Measurements from ENCODE around the gene PGAP2. TPM values are rescaled to one million over a fixed set of nuclear protein-coding genes. Genes with fewer than 3 reads are reported as not detected.

PGAP2 gene
- total and polyA plus RNA-seq, 2 of the 13 experiments (the other 11 are each of a cell fraction or from before 2014, with no cell fraction given): 21.5 to 47.8 TPM

GRCh38 chr11:3797329-3798090, 10.8 kb upstream of the PGAP2 start, which contains the start of gene NUP98 (continued):
- TF ChIP-seq SNAPC4 (CRISPR knock-in tag; IDR thresholded peaks at IDR 0.05): no peak
- TF ChIP-seq ZNF543 (CRISPR knock-in tag; IDR thresholded peaks at IDR 0.05): peak; percentile 67; the same call in 1 of the 2 replicates
- TF ChIP-seq HOXA5 (CRISPR knock-in tag; IDR thresholded peaks at IDR 0.05): no peak
- TF ChIP-seq HNRNPUL1 (IDR thresholded peaks at IDR 0.05; ENCODE audit: low read depth, low read length): no peak
- TF ChIP-seq THAP8 (CRISPR knock-in tag; IDR thresholded peaks at IDR 0.05; ENCODE audit: borderline replicate concordance): no peak
- TF ChIP-seq ZNF282 (IDR thresholded peaks at IDR 0.05; ENCODE audit: partially characterized antibody): no peak
- peak; percentile 62; the same call in 1 of the 2 replicates for TF ChIP-seq HES4 (CRISPR knock-in tag; IDR thresholded peaks at IDR 0.05; ENCODE audit: borderline replicate concordance)
- no peak for TF ChIP-seq ZNF17 (CRISPR knock-in tag; IDR thresholded peaks at IDR 0.05)
- peak; percentile 57 for TF ChIP-seq KAT8 (CRISPR knock-in tag; IDR thresholded peaks at IDR 0.05)
- no peak for TF ChIP-seq ZNF83 (CRISPR knock-in tag; IDR thresholded peaks at IDR 0.05; ENCODE audit: borderline replicate concordance)
- no peak for TF ChIP-seq AKAP8 (CRISPR knock-in tag; IDR thresholded peaks at IDR 0.05)
- TF ChIP-seq RBFOX2 (IDR thresholded peaks at IDR 0.05; ENCODE audit: low read depth, low read length): peak; percentile 97
- no peak; the same call in 1 of the 2 replicates for TF ChIP-seq KDM2A (CRISPR knock-in tag; IDR thresholded peaks at IDR 0.05; ENCODE audit: borderline replicate concordance, low read depth)
- TF ChIP-seq, protein P1, sequence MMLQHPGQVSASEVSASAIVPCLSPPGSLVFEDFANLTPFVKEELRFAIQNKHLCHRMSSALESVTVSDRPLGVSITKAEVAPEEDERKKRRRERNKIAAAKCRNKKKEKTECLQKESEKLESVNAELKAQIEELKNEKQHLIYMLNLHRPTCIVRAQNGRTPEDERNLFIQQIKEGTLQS (CRISPR knock-in tag; IDR thresholded peaks at IDR 0.05): peak; percentile 82
- peak; percentile 86 for TF ChIP-seq UBTF (CRISPR knock-in tag; IDR thresholded peaks at IDR 0.05)
- TF ChIP-seq, protein P2, sequence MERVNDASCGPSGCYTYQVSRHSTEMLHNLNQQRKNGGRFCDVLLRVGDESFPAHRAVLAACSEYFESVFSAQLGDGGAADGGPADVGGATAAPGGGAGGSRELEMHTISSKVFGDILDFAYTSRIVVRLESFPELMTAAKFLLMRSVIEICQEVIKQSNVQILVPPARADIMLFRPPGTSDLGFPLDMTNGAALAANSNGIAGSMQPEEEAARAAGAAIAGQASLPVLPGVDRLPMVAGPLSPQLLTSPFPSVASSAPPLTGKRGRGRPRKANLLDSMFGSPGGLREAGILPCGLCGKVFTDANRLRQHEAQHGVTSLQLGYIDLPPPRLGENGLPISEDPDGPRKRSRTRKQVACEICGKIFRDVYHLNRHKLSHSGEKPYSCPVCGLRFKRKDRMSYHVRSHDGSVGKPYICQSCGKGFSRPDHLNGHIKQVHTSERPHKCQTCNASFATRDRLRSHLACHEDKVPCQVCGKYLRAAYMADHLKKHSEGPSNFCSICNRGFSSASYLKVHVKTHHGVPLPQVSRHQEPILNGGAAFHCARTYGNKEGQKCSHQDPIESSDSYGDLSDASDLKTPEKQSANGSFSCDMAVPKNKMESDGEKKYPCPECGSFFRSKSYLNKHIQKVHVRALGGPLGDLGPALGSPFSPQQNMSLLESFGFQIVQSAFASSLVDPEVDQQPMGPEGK (CRISPR knock-in tag; IDR thresholded peaks at IDR 0.05): peak; percentile 57
- TF ChIP-seq AGO2 (optimal IDR thresholded peaks at IDR 0.05; ENCODE audit: low read depth, low read length): peak; percentile 41
- no peak for TF ChIP-seq POLR2AphosphoS2 (IDR thresholded peaks at IDR 0.05; ENCODE audit: low read depth, low read length)
- TF ChIP-seq NRL (CRISPR knock-in tag; IDR thresholded peaks at IDR 0.05; ENCODE audit: borderline replicate concordance): peak; percentile 78

All from HepG2 (cell line).